HG03064 (cell line): ENCODE data around the gene IGFBP6.

Experiments used
- ATAC-seq: cut with Tn5 transposase; IDR thresholded peaks from one replicate; pipeline ENCODE4 v1.9.1; 2021; ENCODE audit warnings: low read depth; ENCODE audit not compliant: unreplicated experiment

Gene IGFBP6

DNA sequence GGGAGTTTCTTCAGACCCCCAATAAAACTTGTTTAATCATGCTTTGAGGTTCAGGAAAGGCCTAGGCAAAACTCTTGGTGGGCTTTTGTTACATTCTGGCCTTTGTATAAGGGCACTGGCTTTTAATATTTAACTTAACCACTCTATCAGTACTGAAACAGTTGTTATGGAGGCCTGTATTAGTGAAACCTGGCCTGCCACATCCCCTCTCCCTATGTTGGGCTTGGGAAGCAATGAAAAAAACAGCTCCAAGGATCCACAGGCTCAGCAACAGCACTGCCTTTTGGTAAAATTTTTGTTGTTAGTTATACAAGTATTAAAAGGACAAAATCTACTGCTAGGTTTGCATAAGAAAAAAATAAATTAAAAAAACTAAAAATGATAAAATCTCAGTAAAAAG is 16.5 kb downstream of the IGFBP6 start:
- no peak for ATAC-seq

DNA sequence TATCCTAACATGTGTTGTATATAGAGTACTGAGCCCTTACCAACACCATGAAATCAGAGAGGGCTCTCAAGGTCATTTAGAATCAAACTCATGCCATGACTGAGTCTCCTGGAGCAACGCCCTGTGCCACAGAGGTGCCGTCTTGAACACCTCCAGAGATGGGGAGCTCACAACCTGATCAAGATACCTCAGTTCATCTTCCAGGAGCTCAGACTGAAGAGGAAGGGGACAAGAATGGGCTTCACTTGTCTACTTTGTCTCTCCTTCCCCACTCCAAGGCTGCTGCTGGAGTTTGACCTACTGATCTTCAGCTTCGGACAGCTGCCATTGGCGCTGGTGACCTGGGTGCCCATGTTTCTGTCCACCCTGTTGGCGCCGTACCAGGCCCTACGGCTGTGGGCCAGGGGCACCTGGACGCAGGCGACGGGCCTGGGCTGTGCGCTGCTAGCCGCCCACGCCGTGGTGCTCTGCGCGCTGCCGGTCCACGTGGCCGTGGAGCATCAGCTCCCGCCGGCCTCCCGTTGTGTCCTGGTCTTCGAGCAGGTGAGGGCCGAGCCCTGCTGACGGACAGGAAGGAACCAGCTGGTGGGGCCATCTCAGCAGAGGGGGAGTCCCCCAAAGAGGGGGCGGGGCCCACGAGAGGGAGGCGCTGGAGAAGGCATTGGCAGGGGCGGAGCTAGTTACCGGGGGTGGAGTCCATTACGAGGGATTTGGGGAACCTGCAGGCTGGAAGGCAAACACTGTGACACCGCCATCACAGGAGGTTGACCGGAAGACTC is 17.8 kb downstream of the IGFBP6 start:
- ATAC-seq, result no peak

DNA sequence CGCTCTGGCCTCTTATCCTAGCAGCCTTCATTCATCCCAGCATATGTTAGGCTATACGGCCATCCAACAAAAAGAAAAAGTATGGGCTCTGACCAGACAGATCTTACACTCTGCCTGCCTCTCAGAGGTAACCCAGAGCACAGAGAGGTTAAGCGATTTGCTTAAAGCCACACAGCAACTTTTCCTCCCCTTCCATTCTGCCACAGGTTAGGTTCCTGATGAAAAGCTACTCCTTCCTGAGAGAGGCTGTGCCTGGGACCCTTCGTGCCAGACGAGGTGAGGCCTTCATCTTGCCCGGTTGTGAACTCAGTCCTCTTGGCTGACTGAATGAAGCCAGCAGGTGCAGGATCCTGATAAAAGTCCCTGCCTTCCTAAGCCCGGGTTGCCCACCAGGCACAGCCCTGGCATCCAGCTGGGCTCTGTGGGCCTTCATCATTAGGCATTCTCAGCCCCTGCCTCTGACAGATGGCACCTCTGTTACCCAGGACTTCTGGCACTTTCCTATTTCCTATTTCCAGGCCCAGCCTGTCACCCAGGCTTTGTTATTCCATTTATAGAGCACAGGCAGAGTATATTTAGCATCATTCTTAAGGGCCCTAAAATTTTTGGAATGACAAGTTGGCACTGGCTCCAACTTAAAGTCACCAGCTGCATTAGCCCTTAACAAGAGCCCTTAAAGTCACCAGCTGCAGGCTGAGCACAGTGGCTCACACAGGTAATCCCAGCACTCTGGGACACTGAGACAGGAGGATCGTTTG is 18.6 kb downstream of the IGFBP6 start:
- no peak for ATAC-seq

DNA sequence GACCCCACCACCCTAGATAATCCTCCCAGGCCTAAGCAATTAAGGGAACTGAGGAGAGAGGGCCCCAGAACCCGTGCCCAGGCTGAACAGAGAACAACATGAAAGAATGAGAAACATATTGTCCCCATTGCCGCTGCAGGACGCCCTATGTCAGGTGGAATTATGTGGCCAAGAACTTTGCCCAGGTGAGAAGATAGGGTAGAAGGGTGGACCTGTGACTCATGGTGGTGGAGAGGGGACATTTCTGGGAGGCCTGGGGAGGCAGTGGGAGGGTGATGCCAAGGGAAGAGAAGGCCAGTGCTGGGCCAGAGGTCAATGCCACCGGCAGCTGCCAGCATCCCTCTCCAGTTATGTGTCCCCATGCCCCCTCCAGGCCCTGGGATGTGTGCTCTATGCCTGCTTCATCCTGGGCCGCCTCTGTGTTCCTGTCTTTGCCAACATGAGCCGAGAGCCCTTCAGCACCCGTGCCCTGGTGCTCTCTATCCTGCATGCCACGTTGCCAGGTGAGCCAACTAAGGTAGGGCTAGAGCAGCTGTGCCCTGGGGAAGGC is 21.4 kb downstream of the IGFBP6 start:
- no peak for ATAC-seq

DNA sequence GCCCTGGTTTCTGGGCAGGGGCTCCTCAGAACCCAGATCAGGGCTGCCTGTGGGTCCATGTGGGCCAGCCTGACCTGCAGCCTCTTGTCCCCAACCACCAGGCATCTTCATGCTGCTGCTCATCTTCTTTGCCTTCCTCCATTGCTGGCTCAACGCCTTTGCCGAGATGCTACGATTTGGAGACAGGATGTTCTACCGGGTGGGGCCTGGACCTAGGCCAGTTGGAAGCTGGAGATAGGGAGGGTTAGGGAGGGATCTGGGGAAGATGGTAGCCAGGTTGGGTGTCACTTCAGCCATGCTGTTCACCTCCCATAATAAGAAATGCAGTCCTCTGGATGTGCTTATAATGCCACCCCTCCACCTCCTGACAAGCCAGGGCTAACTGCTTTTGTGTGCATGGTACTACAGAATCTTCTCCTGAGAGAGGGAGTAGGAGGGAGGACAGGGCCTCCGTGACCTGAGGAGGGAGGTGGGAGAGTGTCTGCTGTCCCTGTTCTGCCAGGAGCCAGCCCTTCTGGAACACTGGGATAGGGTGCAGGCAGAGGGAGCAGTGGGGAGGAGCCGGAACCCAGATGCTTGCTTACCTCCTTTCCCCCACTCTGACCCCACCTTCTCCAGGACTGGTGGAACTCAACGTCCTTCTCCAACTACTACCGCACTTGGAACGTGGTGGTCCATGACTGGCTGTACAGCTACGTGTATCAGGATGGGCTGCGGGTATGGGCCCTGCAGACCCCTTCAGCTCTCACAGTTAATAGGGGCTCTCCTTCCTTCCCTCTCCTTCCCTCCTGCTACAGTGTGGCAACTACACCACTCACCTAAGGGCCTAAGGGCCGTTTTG is 23.4 kb downstream of the IGFBP6 start:
- no peak for ATAC-seq

DNA sequence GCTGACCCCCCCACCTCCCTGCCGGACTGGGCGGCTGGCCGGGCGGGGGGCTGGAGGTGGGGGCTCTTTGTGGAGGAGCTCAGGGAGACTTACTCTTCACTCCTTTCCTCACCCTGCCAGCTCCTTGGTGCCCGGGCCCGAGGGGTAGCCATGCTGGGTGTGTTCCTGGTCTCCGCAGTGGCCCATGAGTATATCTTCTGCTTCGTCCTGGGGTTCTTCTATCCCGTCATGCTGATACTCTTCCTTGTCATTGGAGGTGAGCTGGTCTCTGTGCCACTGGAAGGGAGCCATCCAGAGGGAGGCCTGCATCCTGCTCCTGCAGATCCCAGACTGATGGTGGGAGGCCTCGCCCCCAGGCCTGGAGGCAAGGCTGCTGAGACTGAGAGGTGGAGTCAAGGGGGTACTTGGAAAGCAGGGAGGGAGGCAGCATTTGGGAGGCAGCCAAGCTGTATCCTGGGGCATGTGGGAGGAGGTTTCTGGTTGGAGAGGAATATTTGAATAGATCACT is 25.5 kb downstream of the IGFBP6 start:
- ATAC-seq, result no peak

DNA sequence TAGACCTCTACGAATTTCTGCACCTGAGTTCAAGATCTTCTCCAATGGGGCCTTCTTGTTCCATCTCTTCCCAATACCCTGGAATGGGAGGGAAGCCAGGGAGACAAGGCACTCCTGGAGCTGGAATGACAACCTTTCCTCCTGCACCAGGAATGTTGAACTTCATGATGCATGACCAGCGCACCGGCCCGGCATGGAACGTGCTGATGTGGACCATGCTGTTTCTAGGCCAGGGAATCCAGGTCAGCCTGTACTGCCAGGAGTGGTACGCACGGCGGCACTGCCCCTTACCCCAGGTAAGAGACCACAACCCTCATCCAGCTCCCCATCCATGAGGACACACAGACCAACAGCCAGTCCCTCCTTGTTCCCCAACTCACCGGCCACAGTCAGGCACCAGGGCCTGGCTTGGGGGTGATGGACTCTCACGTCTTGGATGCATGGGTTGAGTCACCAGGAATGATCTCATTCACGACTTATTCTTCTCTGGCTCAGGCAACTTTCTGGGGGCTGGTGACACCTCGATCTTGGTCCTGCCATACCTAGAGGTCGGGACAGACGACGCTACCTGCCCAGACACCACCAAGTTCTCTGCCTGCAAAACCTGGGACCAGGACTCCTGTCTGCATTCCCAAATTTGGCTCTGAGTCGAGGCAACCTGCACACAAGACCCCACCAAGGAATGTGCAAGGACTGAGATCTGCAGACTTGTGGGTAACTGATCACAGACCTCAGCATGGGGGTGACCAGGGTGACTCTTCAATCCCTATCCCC is 26.3 kb downstream of the IGFBP6 start:
- ATAC-seq, result no peak

DNA sequence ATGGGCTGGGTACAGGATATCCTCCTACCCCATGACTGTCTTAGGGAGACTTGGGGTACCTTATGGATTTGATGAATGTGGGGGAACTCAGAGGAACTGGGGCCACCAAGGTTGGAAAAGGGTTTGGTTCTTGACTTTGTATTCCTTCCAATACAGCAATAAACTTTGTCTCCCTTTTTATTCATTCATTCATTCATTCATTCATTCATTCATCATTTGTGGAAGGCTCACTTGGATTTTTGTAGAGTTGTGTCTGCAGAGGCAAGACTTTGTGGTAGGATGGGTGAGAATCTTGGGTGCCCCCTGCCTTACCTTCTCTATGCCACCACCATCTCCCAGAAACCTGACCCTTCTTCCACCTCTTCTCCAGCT is 26.9 kb downstream of the IGFBP6 start:
- ATAC-seq, result no peak

DNA sequence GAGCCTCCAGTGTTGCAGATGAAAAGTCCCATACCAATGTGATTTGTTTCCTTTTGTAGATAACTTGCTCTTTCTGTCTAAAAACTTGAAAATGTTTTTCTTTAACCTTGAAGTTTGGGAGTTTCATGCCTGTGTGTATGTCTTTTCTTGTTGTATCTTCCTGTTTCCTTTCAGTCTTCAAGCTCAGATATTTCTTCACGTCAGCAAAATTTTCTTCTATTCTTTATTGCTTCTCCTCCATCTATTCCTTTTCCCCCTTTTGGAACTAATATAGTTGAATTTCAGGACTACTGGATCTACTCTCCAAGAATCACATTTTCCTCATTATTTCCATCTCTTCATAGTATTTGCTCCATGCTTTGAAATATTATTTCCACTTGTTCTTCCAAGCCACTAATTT is 29.7 kb downstream of the IGFBP6 start:
- ATAC-seq, result no peak

DNA sequence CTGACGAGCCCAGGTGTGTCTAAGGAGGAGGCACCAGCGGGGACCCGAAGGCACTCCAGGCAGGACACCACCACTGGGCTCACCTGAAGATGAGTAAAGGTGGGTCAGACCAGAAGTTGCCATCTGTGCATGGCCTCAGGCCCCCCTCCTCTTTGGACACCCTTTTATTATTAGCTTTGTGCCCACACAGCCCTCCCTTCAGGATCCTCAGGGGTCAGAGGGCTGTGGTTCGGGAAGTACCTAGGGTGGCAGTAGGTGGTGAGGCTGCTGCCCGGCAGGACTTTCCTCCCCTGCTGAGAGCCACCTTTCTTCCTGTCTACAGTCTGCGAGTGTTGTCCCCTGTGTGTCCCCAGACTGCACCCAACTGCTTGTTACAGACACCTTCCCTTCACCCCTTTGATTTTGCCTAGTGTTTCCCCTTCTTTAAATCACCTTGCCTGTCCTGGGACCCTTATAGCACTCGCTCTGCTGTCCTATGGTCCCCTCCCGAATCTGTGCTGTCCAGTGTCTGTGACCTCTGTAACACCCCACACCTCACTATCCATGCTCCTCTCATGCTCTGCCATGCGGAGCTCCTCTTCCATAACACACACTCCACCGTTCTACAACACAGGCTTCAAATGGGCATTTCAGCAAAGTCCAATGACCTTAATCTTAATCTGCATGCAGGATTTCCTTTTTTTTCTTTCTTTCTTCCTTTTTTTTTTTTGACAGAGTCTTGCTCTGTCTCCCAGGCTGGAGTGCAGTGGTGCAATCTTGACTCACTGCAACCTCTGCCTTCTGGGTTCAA is 31.5 kb downstream of the IGFBP6 start:
- no peak for ATAC-seq

DNA sequence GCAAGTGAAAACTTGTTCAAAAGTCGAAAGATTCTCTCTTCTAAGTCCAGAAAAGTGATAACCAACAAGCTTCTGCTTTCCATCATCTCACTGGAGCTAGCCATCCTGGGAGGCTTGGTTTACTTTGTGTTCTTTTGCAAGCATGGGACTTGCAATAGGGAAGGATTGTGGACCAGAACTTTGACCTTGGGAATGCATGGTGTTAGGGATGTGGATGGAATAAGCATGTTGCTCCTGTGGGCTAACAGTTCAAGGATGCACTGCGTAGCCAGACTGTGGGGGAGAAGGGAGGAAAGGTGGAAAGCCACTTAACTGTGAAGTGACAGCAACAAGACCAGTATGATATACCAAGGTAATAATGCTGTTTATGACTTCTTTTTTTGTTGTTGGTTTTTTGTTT is 34.4 kb downstream of the IGFBP6 start:
- ATAC-seq, result no peak

DNA sequence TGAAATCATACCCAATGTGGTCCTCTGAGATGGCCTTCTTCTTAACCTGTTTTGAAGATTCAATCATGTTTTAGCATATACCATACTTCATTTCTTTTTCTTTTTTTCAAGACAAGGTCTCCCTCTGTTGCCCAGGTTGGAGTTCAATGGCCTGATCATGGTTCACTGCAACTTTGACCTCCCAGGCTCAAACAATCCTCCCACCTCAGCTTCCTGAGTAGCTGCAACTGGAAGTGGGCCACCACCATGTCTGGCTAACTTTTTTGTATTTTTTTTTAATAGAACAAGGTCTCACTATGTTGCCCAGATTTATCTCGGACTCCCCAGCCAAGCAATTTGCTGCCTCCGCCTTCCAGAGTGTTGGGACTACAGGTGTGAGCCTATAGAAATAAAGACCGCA is 36.3 kb downstream of the IGFBP6 start:
- no peak for ATAC-seq

DNA sequence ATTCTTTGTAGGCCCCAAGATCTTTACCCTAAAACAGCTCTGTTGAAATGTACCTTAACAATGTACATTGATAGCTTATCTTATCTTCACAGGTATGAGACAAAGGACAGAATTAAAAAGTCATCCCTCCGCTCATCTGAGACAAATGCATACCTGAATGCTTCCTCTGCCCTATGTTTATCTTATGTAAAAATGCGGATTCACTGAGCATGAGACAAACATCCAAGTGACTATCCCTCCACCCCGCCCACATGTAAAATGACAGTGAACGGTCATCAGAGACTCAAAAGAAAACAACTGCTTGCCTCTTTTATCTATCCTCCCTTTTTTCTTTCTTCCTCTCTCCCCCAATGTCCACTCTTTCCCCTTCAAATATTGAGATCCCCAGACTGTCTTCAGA is 45.9 kb downstream of the IGFBP6 start:
- ATAC-seq, result no peak

DNA sequence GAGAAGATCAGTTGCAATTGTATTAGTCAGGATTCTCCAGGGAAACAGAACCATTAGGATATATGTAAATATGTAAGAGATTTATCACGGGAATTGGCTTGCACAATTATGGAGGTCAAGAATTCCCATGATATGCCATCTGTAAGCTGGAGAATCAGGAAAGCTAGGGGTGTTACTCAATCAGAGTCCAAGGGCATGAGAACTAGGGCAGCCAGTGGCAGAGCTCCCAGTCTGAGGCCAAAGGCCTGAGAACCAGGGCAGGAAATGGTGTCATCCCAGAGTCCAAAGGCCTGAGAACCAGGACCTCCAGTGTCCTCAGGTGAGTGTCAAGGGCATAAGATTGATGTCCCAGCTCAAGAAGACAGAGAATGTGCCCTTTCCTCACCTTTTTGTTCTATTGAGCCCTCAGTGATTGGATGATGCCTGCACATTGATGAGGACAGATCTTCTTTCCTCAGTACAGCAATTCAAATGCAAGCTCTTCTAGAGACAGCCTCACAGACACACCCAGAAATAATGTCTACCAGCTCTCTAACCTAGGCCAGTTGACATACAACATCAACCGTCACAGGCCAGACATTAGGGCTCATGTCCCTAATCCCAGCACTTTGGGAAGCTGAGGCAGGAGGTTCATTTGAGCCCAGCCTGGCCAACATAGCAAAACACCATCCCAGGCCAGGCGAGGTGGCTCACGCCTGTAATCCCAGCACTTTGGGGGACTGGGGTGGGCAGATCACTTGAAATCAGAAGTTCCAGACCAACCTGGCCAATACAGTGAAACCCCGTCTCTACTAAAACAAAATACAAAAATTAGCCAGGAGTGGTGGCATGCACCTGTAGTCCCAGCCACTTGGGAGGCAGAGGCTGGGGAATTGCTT is 48.2 kb downstream of the IGFBP6 start:
- ATAC-seq, result no peak

DNA sequence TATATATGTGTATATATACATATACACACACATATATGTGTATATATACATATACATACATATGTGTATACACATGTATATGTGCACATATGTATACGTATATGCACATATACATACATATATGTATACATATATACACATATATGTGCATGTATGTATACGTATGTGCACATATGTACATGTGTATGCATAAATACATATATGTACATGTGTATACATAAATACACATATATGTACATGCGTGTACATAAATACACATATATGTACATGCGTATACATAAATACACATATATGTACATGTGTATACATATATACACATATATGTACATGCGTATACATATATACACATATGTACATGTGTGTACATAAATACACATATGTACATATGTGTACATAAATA is 49.7 kb downstream of the IGFBP6 start:
- ATAC-seq, result no peak

DNA sequence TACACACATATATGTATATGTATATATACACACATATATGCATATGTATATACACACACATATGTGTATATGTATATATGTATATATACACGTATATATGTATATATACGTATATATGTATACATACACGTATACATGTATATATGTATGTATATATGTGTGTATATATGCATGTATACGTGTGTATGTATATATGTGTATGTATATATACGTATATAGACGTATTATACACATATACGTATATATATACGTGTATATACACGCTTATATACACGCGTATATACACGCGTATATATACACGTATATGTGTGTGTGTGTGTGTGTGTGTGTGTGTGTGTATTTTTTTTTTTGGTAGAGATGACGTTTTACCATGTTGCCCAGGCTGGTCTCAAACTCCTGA is 50.2 kb downstream of the IGFBP6 start:
- no peak for ATAC-seq

DNA sequence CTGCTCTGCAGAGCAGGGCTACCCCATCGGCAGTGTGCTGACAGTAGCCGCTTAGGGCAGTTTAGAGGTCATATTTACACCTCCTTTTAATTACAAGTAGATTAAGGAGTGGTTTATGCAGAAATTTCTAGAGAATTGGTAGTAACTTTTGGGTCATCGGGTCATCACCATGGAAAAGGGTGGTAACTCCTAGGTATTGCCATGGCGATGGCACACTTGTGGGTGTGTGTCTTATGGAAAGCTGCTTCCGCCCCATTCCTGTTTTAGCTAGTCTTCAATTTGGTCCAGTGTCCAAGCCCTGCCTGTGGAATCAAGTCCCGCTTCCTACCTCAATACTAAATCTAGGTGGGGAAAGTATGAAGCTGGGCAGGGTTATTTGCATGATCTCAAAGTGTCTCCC is 53.6 kb downstream of the IGFBP6 start:
- ATAC-seq, result no peak
